Caco-2 (cell line): ENCODE measurements around the gene ZBTB8A. TPM values are rescaled to one million over a fixed set of nuclear protein-coding genes. Genes with fewer than 3 reads are reported as not detected.
"Not testable (repeated sequence)": the region's sequence is repeated elsewhere in the genome, so short reads cannot be mapped to it uniquely, and the experiment has no call there.

ENCODE experiments used
- BruUV-seq: library from RNA; stranded (reverse); fragments of 400-500 nt; replicated peaks from 2 replicates; lab custom pipeline; 2021; lab: Mats Ljungman, UMichigan
- CTCF ChIA-PET: fragments of 300-600 bp; sonication (Branson Sonifier 250); formaldehyde crosslinking; loops from one replicate; lab custom pipeline; 2022; ENCODE audit warnings: antibody characterized with exemption; lab: Charles Lee
- POLR2A ChIA-PET: fragments of 300-600 bp; sonication (Branson Sonifier 250); formaldehyde crosslinking; loops from one replicate; lab custom pipeline; 2022; ENCODE audit warnings: antibody characterized with exemption; lab: Charles Lee
- DNase-seq, 2 experiments: peaks; one replicate each; pipeline versions ENCODE4 v3.0.0 to v3.0.0-alpha.2; 2020 to 2022
- H3K27me3 ChIP-seq: replicated peaks from 2 replicates; pipeline ENCODE4 v1.6.0; 2011; ENCODE audit warnings: low read length; ENCODE audit not compliant: control insufficient read depth, insufficient read depth
- H3K36me3 ChIP-seq: 2 replicates; pipeline ENCODE4 v1.5.1; 2011; ENCODE audit warnings: low read length; ENCODE audit not compliant: control insufficient read depth, insufficient read depth
- H3K4me1 ChIP-seq: fragments of 250-450 bp; sonication (Bioruptor Pico); 2 replicates; pipeline ENCODE4 v1.5.1; 2020; ENCODE audit warnings: mild to moderate bottlenecking
- H3K4me3 ChIP-seq: 2 replicates; pipeline ENCODE4 v1.5.1; 2011; ENCODE audit warnings: low read depth, mild to moderate bottlenecking, control low read depth, low read length
- H3K9me3 ChIP-seq: fragments of 250-450 bp; sonication (Bioruptor Pico); 2 replicates; pipeline ENCODE4 v1.5.1; 2020; ENCODE audit warnings: mild to moderate bottlenecking, moderate library complexity
- H3K27ac Mint-ChIP-seq: one replicate; pipeline ENCODE4 v1.8.0; 2022; ENCODE audit warnings: mixed read lengths; ENCODE audit not compliant: unreplicated experiment
- H3K27me3 Mint-ChIP-seq: one replicate; pipeline ENCODE4 v1.8.0; 2022; ENCODE audit warnings: mixed read lengths; ENCODE audit not compliant: insufficient read depth, unreplicated experiment
- H3K36me3 Mint-ChIP-seq: one replicate; pipeline ENCODE4 v1.8.0; 2022; ENCODE audit warnings: mild to moderate bottlenecking, mixed read lengths; ENCODE audit not compliant: insufficient read depth, unreplicated experiment
- H3K4me1 Mint-ChIP-seq: one replicate; pipeline ENCODE4 v1.8.0; 2022; ENCODE audit warnings: low read depth, mixed read lengths; ENCODE audit not compliant: unreplicated experiment
- H3K4me3 Mint-ChIP-seq: one replicate; pipeline ENCODE4 v1.8.0; 2022; ENCODE audit warnings: mild to moderate bottlenecking, moderate library complexity, mixed read lengths; ENCODE audit not compliant: unreplicated experiment
- H3K9me3 Mint-ChIP-seq: one replicate; pipeline ENCODE4 v1.8.0; 2022; ENCODE audit warnings: mixed read lengths; ENCODE audit not compliant: unreplicated experiment
- intact Hi-C: fragments of 100-400 bp; cut with micrococcal nuclease; formaldehyde crosslinking; loops from one replicate; pipeline ENCODE4 v1.10.0; 2022; ENCODE audit not compliant: unreplicated experiment
- total RNA-seq: library from RNA; stranded (reverse); gene quantifications from 2 replicates; pipeline ENCODE4 v1.2.3, GENCODE V29; 2022
- TF ChIP-seq, protein P1 (sequence below), 2 experiments: fragments of 200-600 bp in 1 of 2; IDR thresholded peaks; 1 replicate in 1 of 2; 2 replicates in 1 of 2; pipeline versions ENCODE4 v1.5.1 to v1.8.0; 2011 to 2022; ENCODE audit warnings: antibody characterized with exemption in 1 of 2, control low read depth in 1 of 2, inconsistent platforms in 1 of 2, low read depth in 1 of 2, low read length in 1 of 2, mild to moderate bottlenecking in 1 of 2, moderate library complexity in 1 of 2; ENCODE audit not compliant: insufficient read depth in 1 of 2, severe bottlenecking in 1 of 2, unreplicated experiment in 1 of 2

ZBTB8A gene
- total RNA-seq, 1 experiment from 2014 or later = 3.7 TPM

DNA sequence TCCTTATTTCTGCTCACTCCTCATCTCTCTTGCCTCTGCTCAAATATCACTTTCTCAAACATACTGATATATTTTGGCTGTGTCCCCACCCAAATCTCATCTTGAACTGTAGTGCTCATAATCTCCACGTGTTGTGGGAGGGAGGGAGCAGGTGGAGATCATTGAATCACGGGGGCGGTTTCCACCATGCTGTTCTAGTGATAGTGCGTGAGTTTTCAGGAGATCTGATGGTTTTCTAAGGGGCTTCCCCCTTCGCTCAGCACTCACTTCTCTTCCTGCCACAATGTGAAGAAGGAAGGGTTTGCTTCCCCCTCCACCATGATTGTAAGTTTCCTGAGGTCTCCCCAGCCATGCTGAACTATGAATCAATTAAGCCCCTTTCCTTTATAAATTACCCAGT is 84.5 kb downstream of the ZBTB8A start:
- ChIA-PET POLR2A (no interaction called here), CTCF (no interaction called here)
- no TSS peak for BruUV-seq
- no peak overlapping the region for H3K4me3 Mint-ChIP-seq
- Histone ChIP-seq H3K27me3 (no peaks in the 10 kb centered on the region), H3K9me3 (no peaks in the 10 kb centered on the region), H3K36me3 (no peaks in the 10 kb centered on the region; the same call in 1 of the 2 replicates), H3K4me3 (no peak overlapping the region), H3K4me1 (no peaks in the 10 kb centered on the region)
- no peak overlapping the region for H3K27ac Mint-ChIP-seq
- no peak for DNase-seq
- H3K4me1 Mint-ChIP-seq = no peaks in the 10 kb centered on the region
- H3K9me3 Mint-ChIP-seq = no peaks in the 10 kb centered on the region
- H3K27me3 Mint-ChIP-seq = no peaks in the 10 kb centered on the region
- peaks cover 24% of the 10 kb centered on the region for H3K36me3 Mint-ChIP-seq
- intact Hi-C loops = no loop called here
- TF ChIP-seq, protein P1, sequence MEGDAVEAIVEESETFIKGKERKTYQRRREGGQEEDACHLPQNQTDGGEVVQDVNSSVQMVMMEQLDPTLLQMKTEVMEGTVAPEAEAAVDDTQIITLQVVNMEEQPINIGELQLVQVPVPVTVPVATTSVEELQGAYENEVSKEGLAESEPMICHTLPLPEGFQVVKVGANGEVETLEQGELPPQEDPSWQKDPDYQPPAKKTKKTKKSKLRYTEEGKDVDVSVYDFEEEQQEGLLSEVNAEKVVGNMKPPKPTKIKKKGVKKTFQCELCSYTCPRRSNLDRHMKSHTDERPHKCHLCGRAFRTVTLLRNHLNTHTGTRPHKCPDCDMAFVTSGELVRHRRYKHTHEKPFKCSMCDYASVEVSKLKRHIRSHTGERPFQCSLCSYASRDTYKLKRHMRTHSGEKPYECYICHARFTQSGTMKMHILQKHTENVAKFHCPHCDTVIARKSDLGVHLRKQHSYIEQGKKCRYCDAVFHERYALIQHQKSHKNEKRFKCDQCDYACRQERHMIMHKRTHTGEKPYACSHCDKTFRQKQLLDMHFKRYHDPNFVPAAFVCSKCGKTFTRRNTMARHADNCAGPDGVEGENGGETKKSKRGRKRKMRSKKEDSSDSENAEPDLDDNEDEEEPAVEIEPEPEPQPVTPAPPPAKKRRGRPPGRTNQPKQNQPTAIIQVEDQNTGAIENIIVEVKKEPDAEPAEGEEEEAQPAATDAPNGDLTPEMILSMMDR (IDR thresholded peaks at IDR 0.05; ENCODE audit: insufficient read depth in 1 of 2, low read depth in 1 of 2, low read length in 1 of 2, severe bottlenecking in 1 of 2, unreplicated experiment in 1 of 2) = no peak

DNA sequence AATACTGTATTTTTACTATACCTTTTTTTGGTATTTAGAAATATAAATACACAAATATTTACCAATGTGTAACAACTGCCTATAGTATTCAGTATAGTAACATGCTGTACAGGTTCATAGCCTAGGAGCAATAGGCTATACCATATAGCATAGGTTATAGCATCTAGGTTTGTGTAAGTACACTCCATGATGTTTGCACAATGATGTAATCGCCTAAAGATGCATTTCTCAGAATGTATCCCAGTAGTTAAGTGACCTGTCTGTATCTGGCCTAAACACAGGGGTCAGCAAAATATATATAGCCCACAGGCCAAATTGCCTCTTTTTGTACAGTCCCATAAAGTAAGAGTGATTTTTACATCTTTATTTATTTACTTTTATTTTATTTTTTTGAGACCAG is 86.9 kb downstream of the ZBTB8A start:
- Histone ChIP-seq H3K4me1 (no peaks in the 10 kb centered on the region), H3K9me3 (no peaks in the 10 kb centered on the region), H3K27me3 (no peaks in the 10 kb centered on the region), H3K4me3 (no peak overlapping the region), H3K36me3 (no peaks in the 10 kb centered on the region)
- intact Hi-C loops = no loop called here
- TF ChIP-seq, protein P1 (IDR thresholded peaks at IDR 0.05; ENCODE audit: insufficient read depth in 1 of 2, low read depth in 1 of 2, low read length in 1 of 2, severe bottlenecking in 1 of 2, unreplicated experiment in 1 of 2) = no peak
- no TSS peak for BruUV-seq
- ChIA-PET POLR2A (no interaction called here), CTCF (no interaction called here)
- H3K9me3 Mint-ChIP-seq = no peaks in the 10 kb centered on the region
- H3K4me3 Mint-ChIP-seq = no peak overlapping the region
- peaks cover 28% of the 10 kb centered on the region for H3K36me3 Mint-ChIP-seq
- H3K4me1 Mint-ChIP-seq = no peaks in the 10 kb centered on the region
- DNase-seq = no peak
- no peaks in the 10 kb centered on the region for H3K27me3 Mint-ChIP-seq
- H3K27ac Mint-ChIP-seq = no peak overlapping the region

- Mint-ChIP-seq H3K27me3 (no peaks in the 10 kb centered on the region), H3K36me3 (peaks cover 27% of the 10 kb centered on the region), H3K27ac (peak overlapping the region; percentile 15), H3K4me1 (no peaks in the 10 kb centered on the region), H3K9me3 (no peaks in the 10 kb centered on the region), H3K4me3 (no peak overlapping the region)
- no peaks in the 10 kb centered on the region for H3K36me3 ChIP-seq
- DNase-seq = no peak
- no peaks in the 10 kb centered on the region for H3K27me3 ChIP-seq
- no peak overlapping the region for H3K4me3 ChIP-seq
- no peaks in the 10 kb centered on the region for H3K4me1 ChIP-seq
- BruUV-seq = no TSS peak
- H3K9me3 ChIP-seq = no peaks in the 10 kb centered on the region
- intact Hi-C loops = no loop called here
- POLR2A ChIA-PET = no interaction called here
- TF ChIP-seq, protein P1 (IDR thresholded peaks at IDR 0.05; ENCODE audit: insufficient read depth in 1 of 2, low read depth in 1 of 2, low read length in 1 of 2, severe bottlenecking in 1 of 2, unreplicated experiment in 1 of 2) = no peak
- CTCF ChIA-PET = no interaction called here
These were observed 88.5 kb downstream of the ZBTB8A start for GRCh38 chr1:32627596-32628162.

GRCh38 chr1:32630173-32630572 is 90.9 kb downstream of the ZBTB8A start:
- CTCF ChIA-PET, H3K36me3 ChIP-seq, H3K27ac Mint-ChIP-seq, H3K27me3 ChIP-seq, H3K4me1 Mint-ChIP-seq, H3K27me3 Mint-ChIP-seq, H3K4me1 ChIP-seq, DNase-seq, POLR2A ChIA-PET, H3K4me3 Mint-ChIP-seq, H3K9me3 Mint-ChIP-seq, intact Hi-C loops, H3K9me3 ChIP-seq, H3K4me3 ChIP-seq, BruUV-seq: not testable (repeated sequence)
- peaks cover 19% of the 10 kb centered on the region for H3K36me3 Mint-ChIP-seq
